Left cardiac atrium (tissue), 4 donors: ENCODE data around the gene SCYGR3. TPM values are rescaled to one million over a fixed set of nuclear protein-coding genes. Genes with fewer than 3 reads are reported as not detected.
"Not testable (repeated sequence)": the region's sequence is repeated elsewhere in the genome, so short reads cannot be mapped to it uniquely, and the experiment has no call there.

Experiments
- ATAC-seq, 2 donors: fragments of 200-7000 bp; cut with Tn5 transposase; one replicate each; pipeline ENCODE4 v1.9.1; 2020; ENCODE audit warnings: mild to moderate bottlenecking in 2 of 2, moderate library complexity in 2 of 2
- DNase-seq: peaks from one replicate; pipeline ENCODE4 v3.0.0-alpha.2; 2020
- intact Hi-C, 2 donors: fragments of 100-400 bp; cut with DNase I; formaldehyde crosslinking; loops; one replicate each; pipeline versions ENCODE4 v1.14.1 to v1.15.1; 2022 to 2023
- total RNA-seq, 2 donors: library from RNA; stranded (reverse); fragmentation: NEBNext Ultra II Directional; extraction: Animal tissue kit (Norgen Biotek cat#: 25700); gene quantifications; one replicate each; pipeline ENCODE4 v1.2.1, GENCODE V29; 2021
- donor health status: DM: no; HTN: yes; CAD: no.
- donor health status: DM: no; HTN: yes; CAD: no; lungs with severe emphysema.
- donor health status: DM: yes; HTN: yes; CAD: no.
- donor health status: Dilated cardiomyopathy.

The SCYGR3 gene
- total RNA-seq, 2 donors from 2014 or later: not detected

DNA sequence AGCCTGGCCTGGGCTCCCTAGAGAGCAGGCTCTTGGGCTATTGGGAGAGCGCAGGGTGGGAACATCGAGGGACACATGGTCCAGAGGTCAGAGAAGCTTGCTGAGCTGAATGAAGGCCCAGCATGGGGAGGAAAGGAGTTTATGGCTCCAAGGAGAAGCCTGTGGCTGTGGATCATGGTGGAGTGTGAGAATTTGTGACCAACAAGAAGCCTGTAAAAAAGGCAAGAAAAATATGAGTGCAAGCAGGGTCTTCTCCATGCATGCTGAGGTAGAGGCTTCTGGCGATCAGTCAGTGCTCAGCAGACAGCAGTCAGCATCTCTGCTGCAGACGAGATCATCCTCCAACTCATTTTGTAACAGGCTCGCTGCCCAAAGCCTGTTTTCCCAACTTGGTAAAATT lies 1.3 kb upstream of the SCYGR3 start:
- intact Hi-C loops: no loop called here
- no peak for ATAC-seq
- no peak for DNase-seq

DNA sequence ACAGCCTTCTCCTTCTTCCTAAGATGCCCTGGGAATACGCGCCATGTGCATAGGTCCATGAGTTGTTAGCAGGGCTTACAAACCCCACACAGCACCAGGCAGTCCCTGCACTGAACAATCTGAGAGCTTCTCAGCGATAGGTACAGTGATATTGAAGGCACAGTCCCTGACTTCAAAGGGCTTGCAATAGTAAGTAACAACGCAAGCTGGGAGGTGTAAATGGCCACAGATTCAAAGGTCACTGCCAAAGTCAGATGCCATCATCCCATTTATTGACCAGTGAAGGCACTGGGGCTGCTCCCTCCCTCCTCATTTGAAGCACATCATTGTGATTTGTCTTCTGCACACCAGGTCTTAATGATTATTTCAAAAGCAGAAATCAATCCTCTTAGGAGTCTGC lies 541 bp upstream of the SCYGR3 start:
- no peak for ATAC-seq
- no peak for DNase-seq
- intact Hi-C loops: no loop called here

DNA sequence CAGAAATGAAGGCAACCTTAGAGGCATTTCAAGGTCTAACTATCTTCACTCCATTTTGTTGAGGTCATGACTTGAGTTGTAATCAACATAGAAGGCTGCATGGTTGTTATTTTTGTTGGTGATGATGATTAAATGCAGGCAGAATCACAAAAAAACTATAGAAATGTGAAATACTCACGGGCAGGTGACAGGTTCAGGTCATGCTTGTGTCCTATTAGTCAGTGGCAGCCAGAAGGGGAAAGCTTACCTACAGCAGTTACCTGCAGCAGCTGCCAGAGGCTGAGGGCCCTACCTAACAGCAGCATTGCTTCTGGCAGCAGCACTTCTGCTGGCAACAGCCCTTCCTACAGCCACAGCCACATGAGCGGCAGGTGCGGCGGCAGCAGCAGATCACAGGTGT lies 394 bp downstream of the SCYGR3 start:
- no peak for DNase-seq
- no peak for ATAC-seq
- intact Hi-C loops: no loop called here

DNA sequence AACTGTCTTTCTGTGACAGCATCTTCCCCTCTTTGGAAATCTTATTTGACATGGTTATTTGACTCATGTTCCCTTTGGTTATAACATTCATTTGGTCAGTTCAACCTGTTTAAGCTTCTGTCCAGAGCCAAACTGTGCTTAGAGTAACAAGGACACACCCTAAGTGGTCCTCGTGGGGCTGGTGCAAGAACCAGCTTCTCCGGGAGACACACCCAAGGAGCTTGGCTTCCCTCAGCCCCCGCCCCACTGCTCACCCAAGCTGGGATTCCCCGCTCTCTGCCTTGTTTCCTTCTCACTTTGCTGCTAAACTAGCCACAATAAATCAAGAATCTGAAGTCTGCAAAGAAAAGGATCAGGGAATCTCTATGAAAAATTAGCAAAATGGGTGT lies 1.4 kb downstream of the SCYGR3 start:
- intact Hi-C loops: no loop called here
- ATAC-seq (no peak), DNase-seq (no peak)

DNA sequence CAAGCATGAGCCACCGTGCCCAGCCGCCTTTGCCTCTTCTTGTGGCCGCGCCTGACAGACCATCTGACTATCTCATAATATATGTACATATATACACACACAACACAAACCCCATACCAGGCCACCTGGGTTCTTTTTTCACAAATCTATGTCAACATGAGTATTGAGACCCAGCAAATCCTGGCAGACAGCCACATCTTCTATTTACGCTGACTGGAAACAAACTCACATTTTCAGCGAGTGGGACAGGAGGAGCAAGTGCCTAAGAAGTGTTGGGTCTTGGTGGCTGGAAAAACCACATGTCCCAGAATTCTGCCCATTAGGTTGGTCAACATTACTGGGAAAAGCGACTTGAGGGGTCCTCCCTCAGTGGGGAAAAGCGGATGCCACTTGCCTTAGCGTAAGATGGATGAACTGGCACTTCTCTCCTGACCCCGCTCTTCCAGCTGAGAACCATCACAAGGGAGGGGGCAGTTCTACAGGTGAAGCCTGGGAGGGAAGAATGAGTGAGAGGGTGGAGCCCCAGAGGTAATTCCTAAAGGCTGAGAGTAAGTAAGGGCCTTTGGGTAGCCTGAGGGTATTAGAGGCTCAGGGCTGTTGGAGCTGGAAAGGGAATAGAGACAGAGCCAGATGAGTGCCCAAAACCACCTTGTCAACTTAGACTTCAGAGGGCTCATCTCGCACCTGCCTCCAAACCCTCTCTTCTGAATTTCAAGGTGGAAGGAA lies 1.9 kb downstream of the SCYGR3 start:
- no peak for ATAC-seq
- DNase-seq: no peak
- intact Hi-C loops: no loop called here

DNA sequence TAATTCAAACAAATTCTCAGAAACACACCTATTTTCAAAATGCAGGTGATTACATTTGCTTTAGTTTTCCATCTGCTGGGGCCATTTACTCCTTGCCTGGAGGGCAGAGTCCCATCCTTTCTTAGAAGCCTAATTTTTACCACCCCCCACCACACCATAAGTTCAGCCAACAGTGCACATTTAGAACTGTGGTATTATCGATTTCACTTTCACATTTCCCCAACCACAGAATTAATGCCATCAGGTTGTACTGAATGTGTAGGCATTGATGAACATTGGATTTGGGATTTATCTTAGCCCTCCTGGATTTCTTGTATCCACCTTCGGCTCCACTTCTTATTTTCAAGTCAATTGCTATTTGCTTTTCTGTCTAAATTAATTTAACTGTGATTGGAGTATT lies 4.5 kb downstream of the SCYGR3 start:
- DNase-seq (no peak), ATAC-seq (no peak)
- intact Hi-C loops: no loop called here

DNA sequence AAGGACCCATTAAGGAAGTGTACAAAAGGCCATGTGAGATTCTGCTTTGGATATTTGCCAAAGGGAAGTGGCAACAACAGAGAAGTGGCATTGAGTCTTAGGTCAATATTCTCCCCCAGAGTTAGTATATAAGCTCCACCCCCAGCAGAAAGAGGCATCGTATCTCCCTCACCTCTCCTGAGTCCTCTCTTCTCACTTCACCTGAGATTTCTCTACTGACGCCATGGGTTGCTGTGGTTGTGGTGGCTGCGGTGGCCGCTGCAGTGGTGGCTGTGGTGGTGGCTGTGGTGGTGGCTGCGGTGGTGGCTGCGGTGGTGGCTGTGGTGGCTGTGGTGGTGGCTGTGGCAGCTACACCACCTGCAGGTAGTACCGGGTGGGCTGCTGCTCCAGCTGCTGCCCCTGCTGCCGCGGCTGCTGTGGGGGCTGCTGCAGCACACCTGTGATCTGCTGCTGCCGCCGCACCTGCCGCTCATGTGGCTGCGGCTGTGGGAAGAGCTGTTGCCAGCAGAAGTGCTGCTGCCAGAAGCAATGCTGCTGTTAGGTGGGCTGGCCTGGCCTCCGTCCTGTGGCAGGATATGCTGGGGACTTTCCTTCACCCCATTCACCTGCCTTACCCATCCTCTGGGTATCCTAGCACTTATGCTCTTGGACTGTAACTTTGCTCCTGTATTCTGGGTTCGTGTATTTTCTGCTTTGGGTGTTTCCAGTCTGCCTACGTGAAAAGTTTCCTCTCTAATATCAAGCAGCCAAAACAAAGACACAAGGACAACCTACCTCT lies 5.9 kb downstream of the SCYGR3 start:
- DNase-seq (no peak), ATAC-seq (peak in 1 of 2 donors; percentile 35)
- intact Hi-C loops: no loop called here

DNA sequence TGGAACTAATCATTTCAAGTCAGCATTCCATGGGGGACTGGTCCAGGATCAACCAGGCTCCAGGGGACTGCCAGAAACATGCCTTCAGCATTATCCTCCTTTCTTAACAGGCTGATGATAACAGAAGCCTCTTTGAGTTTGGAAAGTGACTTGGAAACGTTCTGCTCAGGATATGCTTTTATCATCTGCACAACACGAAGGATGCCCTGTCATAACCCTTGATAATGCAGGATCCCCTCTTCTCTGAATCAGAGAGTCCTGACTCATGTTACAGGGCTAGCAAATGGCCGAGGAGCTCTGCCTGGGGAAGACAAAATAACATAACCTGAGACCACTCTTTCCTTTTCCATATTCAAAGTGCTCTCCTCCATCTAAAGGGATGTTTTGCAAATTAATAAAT lies 6.7 kb downstream of the SCYGR3 start:
- no peak for DNase-seq
- no peak for ATAC-seq
- intact Hi-C loops: no loop called here

DNA sequence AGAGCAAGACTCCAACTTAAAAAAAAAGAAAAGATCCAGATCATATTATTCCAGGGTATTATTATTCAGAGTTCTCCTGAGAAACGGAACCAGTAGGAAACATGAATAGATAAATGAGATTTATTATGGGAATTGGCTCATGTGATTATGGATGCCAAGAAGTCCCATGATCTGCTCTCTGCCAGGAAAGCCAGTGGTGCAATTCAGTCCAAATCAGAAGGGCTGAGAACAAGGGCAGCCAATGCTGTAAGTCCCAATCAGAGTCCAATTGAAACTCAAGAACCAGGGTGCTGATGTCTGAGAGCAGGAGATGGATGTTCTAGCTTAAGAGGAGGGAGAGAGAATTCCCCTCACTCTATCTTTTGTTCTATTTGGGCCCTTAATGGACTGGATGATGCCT lies 8.2 kb downstream of the SCYGR3 start:
- no peak for DNase-seq
- no peak for ATAC-seq
- intact Hi-C loops: no loop called here

DNA sequence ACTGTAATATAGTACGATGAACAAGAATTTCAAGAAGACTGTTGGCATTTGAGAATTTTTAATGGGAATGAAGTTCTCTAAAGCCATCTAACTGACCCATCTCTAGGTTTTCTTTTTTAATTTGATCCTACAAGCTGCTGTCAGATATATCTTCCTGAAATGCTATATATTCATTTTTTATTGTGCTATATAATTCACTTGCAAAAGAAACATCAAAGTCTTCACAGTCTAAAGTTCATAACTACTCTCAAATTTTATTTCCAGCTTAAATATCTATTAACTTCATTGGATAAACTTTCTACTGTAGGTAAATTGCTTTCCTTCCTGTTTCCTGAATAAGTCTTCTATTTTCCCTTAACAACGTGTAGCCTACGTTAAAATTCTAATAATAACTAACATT lies 12.3 kb downstream of the SCYGR3 start:
- ATAC-seq: no peak
- intact Hi-C loops: no loop called here
- no peak for DNase-seq

DNA sequence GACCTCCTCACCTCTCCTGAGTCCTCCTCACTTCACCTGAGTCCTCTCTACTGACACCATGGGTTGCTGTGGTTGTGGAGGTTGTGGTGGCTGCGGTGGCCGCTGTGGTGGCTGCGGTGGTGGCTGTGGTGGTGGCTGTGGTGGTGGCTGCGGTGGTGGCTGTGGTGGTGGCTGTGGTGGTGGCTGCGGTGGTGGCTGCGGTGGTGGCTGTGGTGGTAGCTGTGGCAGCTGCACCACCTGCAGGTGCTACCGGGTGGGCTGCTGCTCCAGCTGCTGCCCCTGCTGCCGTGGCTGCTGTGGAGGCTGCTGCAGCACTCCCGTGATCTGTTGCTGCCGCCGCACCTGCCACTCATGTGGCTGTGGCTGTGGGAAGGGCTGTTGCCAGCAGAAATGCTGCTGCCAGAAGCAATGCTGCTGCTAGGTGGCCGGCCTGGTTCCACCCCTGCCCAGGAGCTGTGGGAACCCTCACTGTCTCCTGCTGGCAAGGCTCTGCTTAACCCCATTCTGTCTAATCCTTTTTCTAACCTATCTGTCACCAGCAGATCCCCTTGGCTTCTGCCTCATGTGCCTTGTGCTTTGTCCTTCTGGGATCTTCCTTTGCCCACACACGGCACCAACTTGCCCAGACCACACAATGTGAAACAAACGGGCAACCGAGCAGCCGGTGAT lies 15.7 kb downstream of the SCYGR3 start, which contains the start of gene SCYGR2:
TSS of gene SCYGR2 (plus strand) at position 59 of the 669 bp plus-strand sequence. CDS start at position 59, 0 bp downstream.
- ATAC-seq, intact Hi-C loops, DNase-seq: not testable (repeated sequence)

DNA sequence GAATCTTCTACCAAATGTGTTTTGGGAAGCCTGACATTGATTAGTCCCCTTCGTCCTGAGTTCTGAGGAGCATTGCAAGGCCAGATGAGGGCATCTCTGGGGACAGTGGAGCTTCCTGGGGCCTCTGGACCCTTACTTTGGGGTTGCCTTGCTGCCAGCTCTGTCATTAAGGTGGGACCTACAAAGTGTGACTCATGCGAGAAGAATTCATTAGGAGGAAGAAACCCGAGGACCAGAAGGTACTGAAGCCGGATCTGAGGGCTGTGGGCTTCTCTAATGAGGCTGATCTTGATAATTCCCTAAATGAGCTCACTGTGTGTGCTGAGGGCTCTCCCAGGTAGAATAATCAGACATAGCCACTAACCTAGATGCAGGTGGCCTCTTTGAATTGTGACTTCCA lies 16.6 kb downstream of the SCYGR3 start:
- DNase-seq: no peak
- intact Hi-C loops: no loop called here
- ATAC-seq: no peak

DNA sequence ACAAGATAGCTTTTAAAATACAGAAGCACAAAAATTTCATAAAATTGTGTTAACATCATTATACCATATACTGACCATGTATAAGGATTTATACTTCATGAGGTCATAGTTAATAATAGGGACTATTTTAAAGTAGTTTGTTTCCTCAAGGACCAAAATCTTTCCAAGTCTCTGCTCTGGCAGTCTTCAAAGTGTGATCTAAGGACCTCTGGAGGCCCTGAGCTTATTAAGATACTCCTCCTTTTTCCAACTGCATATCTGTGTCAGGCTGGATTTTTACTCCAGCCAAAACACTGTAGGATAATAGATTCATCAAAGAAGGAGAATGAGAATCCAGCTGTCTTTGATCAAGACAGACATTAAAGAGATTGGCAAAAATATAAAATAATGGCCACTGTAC lies 17.6 kb downstream of the SCYGR3 start:
- DNase-seq: no peak
- no peak for ATAC-seq
- intact Hi-C loops: no loop called here

DNA sequence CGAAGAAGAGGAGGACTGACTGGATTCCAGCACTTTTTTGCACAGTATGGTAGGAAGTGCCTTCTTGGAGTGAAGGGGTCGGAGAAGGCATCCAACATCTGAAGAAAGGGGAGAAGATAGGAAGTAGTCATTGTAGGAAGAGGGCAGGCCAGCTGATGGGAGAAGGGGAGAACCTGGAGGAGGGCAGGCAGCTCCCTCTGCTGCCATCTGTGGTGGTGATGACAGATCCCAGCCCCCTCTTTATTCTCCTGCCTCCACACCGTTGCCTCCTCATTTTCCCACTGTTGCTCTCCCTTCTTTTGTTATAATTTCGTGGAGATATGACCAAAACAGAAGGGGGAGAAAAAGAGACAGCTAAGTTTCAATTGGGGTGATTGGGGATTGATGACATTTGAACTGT lies 18.8 kb downstream of the SCYGR3 start:
- intact Hi-C loops: no loop called here
- DNase-seq: no peak
- ATAC-seq: no peak

DNA sequence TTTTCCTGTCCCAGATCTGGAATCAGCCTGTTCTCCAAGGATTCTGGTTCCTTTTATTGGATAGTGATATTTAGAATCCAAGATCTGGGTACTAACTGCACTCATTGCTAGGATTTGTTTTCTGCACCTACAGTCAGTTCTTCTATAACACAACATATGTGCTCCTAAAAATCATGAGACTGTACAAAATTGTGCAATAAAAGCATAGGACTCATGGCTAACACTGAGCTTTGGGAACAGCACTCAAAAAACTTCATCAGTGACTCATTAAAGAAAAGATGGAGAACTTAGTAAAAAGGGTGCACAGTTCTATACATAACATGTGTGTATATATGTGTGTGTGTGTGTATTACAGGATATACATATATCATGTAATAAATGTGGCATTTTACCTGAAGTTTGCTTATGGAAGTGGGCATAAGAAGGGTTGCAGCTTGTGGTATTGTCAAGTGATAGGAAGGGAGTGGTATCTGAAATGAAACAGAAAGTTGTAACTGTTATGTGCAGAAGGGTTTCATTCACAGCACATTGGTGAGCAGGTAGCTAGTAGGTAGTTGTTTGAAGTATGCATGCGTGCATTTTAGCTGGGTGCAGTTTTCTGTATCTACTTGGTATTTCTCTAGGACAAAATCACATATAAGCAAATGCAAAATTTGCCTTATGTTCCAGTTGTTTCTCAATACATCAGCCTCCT lies 21.8 kb downstream of the SCYGR3 start:
- intact Hi-C loops: no loop called here
- ATAC-seq (no peak), DNase-seq (no peak)

DNA sequence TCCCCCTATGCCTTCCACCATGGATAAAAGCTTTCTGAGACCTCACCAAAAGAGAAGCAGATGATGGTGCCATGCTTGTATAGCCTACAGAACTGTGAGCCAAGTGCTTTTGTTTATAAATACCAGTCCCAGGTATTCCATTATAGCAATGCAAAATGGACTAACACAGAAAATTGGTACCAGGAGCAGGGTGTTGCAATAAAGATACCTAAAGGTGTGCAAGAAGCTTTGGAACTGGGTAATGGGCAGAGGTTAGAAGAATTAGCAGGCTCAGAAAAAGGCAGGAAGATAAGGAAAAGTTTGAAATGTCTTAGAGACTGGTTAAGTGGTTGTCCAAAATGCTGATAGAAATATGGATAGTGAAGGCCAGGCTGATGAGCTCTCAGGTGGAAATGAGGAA lies 32.3 kb downstream of the SCYGR3 start:
- intact Hi-C loops: no loop called here
- no peak for ATAC-seq
- no peak for DNase-seq

DNA sequence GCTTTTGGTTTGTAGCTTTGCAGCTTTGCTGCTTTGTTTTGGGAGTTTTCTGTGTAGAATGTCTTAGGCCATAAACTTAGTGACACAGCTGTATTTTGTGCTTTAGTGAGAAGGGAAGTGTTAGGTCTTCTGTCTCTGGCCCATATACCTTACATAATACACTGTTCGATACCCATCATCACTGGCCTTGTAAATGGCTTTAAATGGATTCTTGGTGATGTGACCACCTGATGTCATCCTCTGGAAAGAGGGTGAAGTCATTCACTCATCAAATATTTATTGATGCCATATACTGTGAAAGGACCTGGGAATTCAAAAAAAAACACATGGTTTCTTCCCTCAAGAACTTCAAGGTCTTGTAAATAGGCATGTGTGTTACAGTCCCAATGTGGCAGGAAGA lies 34.8 kb downstream of the SCYGR3 start:
- intact Hi-C loops: no loop called here
- DNase-seq (no peak), ATAC-seq (no peak)

DNA sequence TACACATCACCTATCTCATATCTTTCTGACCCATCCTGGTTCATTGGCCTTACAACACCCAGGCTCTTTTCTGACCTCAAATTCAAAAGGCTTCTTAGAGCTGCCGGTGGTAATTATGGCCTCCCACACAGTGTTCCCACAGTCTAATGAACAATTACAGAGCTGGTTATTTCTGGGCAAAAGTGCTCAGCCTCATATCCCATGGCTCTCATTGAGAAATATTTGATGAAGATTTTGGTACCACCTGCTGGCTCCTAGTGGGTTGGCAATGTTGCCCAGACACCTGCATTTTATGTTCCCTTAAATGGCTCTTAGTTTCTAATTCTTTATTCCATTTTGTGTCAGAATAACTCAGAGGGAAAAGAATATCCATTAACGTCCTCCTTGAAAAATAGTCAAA lies 36.0 kb downstream of the SCYGR3 start:
- ATAC-seq (no peak), DNase-seq (no peak)
- intact Hi-C loops: no loop called here

DNA sequence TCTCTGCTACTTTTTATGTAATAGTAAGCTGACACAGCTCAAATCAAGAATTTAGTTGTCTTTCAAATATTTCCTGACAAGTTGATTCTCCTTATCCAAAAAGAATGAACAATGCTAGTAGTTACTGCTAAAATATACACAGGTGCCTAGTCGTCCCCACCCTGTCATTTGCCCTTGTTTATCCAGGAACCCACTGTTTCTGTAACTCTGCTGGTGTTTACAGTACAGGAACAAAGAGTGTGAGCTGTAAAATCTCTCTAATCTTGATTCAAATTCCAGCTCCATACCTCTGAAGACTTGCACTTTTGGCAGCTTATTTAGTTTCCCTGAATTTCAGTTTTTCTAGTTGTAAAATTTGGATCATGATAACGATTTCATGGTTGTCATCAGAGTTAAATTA lies 37.1 kb downstream of the SCYGR3 start:
- DNase-seq (no peak), ATAC-seq (no peak)
- intact Hi-C loops: no loop called here

DNA sequence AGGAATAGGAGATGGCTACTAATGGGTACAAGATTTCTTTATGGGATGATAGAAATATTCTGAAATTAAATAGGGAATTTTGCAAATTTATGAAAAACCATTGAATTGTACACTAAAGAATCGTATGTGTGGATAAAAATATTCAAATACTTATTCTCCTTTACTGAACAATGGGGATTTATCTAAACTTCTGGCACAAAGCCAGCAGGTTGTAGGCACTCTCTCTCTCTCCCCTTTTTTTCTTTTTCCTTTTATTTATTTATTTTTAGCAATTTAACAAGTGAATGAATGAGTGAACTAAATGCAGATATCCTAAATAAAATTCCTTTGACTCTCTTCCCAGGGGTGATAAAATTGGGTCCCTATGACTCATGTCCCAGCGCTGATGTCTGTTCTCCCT lies 37.8 kb downstream of the SCYGR3 start:
- DNase-seq (no peak), ATAC-seq (no peak)
- intact Hi-C loops: no loop called here
